GM21526 (cell line): ENCODE results near the gene SMG6.
"Not testable (repeated sequence)": the region's sequence is repeated elsewhere in the genome, so short reads cannot be mapped to it uniquely, and the experiment has no call there.

Experiments
- ATAC-seq: cut with Tn5 transposase; IDR thresholded peaks from one replicate; pipeline ENCODE4 v1.9.1; 2021; ENCODE audit warnings: moderate library complexity; ENCODE audit not compliant: unreplicated experiment, low FRiP score

SMG6 gene

GRCh38 chr17:2210726-2211125, 92.9 kb downstream of the SMG6 start:
- no peak for ATAC-seq

- ATAC-seq = no peak
Measured at GRCh38 chr17:2207815-2208515, 95.6 kb downstream of the SMG6 start.

- ATAC-seq = no peak
Measured at GRCh38 chr17:2204393-2204792, 99.2 kb downstream of the SMG6 start.

DNA sequence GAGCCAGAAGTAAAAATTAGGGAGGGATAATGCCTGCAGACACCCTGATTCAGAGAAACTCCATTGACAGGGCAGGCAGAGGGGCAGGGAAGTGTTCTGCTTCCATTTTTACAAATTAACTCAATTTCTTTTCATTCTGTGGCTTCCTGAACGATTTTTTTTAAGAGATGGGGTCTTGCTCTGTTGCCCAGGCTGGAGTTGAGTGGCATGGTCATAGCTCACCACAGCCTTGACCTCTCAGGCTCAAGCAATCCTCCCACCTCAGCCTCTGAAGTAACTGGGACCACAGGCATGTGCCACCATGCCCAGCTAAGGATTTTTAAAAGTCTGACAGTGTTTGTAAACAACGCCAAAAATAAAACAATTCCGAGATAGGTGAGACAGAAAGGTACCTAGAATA, 99.8 kb downstream of the SMG6 start:
- no peak for ATAC-seq

- ATAC-seq = no peak
Measured at GRCh38 chr17:2202996-2203575, 100.5 kb downstream of the SMG6 start.

- ATAC-seq = no peak
Measured at GRCh38 chr17:2202302-2202995, 101.1 kb downstream of the SMG6 start.

DNA sequence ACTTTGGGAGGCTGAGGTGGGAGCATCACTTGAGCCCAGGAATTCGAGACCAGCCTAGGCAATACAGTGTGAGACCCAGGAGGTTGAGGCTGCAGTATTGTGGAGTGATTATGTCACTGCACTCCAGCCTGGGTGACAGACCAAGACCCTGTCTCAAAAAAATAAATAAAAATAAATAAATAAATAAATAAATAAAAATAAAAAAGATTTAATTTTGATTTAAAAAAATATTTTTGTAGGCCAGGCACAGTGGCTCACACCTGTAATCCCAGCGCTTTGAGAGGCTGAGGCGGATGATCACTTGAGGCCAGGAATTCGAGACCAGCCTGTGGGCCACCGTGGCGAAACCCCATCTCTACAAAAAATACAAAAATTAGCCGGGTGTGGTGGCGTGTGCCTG, 104.2 kb downstream of the SMG6 start:
- not testable (repeated sequence) for ATAC-seq

DNA sequence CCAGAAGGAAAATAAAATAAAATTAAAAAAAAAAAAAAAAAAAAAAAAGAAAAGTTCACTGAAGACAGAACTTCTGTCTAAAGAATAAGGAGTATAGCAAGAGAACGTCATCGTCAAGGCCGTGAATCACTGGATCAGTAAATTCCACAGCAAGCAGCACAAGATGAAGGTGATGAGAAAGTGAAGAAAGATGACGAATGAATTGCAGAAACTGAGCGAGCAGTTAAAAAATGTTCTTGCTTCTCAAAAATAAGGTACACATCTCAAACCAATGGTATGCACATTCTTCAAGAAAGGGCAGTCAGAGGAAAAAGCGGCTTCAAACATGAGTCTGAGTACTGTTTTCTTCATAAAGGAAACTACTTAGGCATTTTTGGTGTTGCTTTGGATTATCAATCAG, 104.7 kb downstream of the SMG6 start:
- ATAC-seq = no peak

DNA sequence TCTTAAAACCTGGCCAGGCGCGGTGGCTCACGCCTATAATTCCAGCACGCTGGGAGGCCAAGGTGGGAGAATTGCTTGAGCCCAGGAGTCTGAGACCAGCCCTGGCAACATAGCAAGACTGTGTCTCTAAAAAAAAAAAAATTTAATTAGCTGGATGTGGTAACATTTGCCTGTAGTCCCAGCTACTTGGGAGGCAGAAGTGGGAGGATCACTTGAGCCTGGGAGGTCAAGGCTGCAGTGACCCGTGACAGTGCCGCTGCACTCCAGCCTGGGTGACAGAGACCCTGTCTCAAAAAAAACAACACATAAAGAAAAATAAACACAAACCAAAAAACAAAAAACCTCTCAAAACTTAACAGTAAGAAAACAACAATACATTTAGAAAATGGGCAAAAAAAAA, 106.3 kb downstream of the SMG6 start:
- no peak for ATAC-seq

GRCh38 chr17:2195729-2196128, 107.9 kb downstream of the SMG6 start:
- ATAC-seq = no peak

- no peak for ATAC-seq
Measured at GRCh38 chr17:2194889-2195335, 108.7 kb downstream of the SMG6 start.

DNA sequence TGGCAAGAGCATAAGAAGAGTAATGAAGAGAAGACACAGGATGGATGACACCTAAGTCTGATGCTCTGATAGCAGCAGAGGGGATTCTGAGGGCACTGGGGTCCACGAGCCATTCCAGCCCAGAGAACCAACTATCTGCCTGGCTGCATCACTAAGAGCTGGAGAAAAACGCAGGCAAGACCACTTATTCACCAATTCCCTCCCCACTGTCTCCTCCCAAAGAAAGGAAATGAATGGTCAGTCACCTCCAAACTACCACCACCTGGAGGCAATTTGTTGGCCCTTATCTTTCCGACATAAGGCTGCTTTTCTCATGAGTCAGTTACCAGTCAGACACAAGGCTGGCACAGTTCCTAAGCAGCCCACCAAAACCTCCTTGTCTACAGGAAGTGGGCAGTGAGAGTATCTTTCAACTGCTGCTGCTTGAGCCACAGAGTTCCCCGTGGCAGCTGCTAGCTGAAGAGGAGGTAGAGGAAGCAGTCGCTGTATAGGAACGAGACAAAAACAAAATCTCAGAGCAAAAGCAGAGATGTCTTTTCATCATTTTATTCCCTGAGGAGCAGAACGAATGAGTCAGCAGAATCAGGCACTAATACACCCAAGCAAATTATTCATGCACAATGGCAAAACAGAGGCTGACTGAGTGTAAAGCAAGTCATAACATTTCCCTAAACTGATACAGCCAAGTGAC, 111.1 kb downstream of the SMG6 start:
- no peak for ATAC-seq

DNA sequence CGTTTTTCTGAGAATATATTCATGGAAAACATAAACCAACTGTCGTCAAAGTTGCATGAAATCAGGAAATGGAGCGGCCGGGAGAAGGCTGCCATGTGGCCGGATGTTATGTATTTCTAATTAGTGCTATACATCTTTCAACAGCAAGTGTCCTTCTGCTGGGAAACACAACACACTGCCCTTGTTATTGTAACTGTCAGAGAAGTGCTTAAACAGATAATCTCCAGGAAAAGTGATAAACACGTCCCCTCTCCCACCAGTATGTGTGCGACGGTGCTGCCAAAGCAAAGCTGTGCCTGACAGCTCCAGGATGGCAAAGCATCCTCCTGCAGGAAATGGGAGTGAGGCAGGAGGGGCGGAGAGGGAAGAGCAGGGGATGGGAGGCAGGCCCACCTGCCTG, 111.8 kb downstream of the SMG6 start:
- no peak for ATAC-seq

DNA sequence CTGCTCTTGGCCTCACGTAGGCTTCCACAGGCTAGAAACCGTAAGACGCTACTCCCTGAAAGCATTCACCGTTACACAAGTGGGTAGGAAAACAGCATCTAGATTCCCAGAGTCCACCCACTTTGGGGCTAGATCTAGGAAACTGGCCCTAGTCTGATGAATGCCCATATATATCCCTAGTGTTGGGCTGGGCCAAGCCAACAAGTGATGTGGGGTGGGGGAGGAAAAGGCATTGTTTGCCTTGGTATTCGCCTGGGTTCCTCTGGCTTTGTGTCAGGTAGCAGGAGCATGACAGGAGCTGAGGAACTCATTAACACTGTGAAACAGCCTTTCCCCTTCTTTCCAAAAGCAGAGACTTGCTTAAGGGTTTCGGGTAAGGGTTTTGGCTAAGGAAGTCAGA, 112.4 kb downstream of the SMG6 start:
- no peak for ATAC-seq

GRCh38 chr17:2190014-2190413, 113.6 kb downstream of the SMG6 start:
- no peak for ATAC-seq

GRCh38 chr17:2188971-2189630, 114.5 kb downstream of the SMG6 start:
- ATAC-seq = no peak

GRCh38 chr17:2187758-2188157, 115.8 kb downstream of the SMG6 start:
- ATAC-seq = no peak

GRCh38 chr17:2186937-2187336, 116.6 kb downstream of the SMG6 start:
- no peak for ATAC-seq

GRCh38 chr17:2184993-2185931, 118.3 kb downstream of the SMG6 start:
- no peak for ATAC-seq

- ATAC-seq = no peak
Measured at GRCh38 chr17:2183346-2183745, 120.2 kb downstream of the SMG6 start.
